BE2C (cell line): ENCODE results near the gene REV1.

Experiments used
- DNase-seq: peaks from one replicate; pipeline ENCODE4 v3.0.0-alpha.2; 2020
- H3K27me3 ChIP-seq: fragments of 250-450 bp; sonication (Bioruptor Pico); 2 replicates; pipeline ENCODE4 v1.5.1; 2020; ENCODE audit warnings: mild to moderate bottlenecking
- H3K36me3 ChIP-seq: fragments of 250-450 bp; sonication (Bioruptor Pico); 2 replicates; pipeline ENCODE4 v1.5.1; 2020; ENCODE audit warnings: mild to moderate bottlenecking
- H3K4me1 ChIP-seq: fragments of 250-450 bp; sonication (Bioruptor Pico); 2 replicates; pipeline ENCODE4 v1.5.1; 2020
- H3K4me3 ChIP-seq: 2 replicates; pipeline ENCODE4 v1.5.1; 2011; ENCODE audit warnings: low read depth, low read length
- H3K9me3 ChIP-seq: fragments of 250-450 bp; sonication (Bioruptor Pico); 2 replicates; pipeline ENCODE4 v1.5.1; 2020
- TF ChIP-seq, protein P1 (sequence below): IDR thresholded peaks from 2 replicates; pipeline ENCODE4 v1.5.1; 2012; ENCODE audit warnings: mild to moderate bottlenecking, low read depth, low read length

The REV1 gene

DNA sequence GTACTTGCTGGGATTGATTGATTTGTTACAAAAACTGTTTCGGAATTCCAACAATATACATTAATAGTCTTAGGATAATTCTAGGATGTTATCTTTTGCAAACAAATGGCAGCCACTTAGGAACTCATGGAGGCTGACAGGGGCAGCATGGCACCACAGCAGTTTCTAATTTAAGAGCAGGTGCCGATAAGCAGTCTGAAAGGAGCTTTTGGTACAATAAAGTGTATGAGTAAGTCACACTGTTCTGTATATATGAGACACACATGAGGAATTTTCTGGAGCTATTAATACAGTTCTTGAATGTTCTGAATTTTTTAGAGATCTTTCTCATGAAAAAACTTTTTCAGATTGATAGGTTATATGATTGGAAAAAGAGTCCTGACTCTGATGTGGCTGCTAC, 100.4 kb downstream of the REV1 start:
- H3K27me3 ChIP-seq = no peaks in the 10 kb centered on the region
- DNase-seq = no peak
- TF ChIP-seq, protein P1, sequence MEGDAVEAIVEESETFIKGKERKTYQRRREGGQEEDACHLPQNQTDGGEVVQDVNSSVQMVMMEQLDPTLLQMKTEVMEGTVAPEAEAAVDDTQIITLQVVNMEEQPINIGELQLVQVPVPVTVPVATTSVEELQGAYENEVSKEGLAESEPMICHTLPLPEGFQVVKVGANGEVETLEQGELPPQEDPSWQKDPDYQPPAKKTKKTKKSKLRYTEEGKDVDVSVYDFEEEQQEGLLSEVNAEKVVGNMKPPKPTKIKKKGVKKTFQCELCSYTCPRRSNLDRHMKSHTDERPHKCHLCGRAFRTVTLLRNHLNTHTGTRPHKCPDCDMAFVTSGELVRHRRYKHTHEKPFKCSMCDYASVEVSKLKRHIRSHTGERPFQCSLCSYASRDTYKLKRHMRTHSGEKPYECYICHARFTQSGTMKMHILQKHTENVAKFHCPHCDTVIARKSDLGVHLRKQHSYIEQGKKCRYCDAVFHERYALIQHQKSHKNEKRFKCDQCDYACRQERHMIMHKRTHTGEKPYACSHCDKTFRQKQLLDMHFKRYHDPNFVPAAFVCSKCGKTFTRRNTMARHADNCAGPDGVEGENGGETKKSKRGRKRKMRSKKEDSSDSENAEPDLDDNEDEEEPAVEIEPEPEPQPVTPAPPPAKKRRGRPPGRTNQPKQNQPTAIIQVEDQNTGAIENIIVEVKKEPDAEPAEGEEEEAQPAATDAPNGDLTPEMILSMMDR = no peak
- H3K9me3 ChIP-seq = no peaks in the 10 kb centered on the region
- H3K4me1 ChIP-seq = no peaks in the 10 kb centered on the region
- H3K4me3 ChIP-seq = no peak overlapping the region
- peaks cover 17% of the 10 kb centered on the region for H3K36me3 ChIP-seq

DNA sequence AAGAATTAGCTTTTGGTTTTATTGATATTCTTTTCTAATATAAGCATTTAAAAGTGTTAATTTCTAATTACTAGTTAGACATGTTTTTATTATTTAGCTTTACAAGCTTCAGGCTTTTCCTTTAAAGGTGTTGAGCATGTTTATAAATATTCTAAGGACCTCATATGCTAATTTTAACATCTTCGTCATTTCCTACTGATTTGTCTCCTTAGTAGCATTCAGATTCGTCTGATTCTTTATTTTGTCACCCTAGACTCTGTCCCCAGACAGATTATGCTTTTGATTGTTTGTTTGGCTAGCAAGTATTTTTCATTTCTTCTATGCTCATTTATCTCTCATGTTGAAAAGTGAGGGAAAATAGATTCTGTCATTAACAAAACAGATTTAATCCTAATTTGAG, 100.9 kb downstream of the REV1 start:
- no peak for DNase-seq
- H3K4me1 ChIP-seq = no peaks in the 10 kb centered on the region
- H3K4me3 ChIP-seq = no peak overlapping the region
- no peaks in the 10 kb centered on the region for H3K9me3 ChIP-seq
- peaks cover 13% of the 10 kb centered on the region for H3K36me3 ChIP-seq
- TF ChIP-seq, protein P1 = no peak
- no peaks in the 10 kb centered on the region for H3K27me3 ChIP-seq

DNA sequence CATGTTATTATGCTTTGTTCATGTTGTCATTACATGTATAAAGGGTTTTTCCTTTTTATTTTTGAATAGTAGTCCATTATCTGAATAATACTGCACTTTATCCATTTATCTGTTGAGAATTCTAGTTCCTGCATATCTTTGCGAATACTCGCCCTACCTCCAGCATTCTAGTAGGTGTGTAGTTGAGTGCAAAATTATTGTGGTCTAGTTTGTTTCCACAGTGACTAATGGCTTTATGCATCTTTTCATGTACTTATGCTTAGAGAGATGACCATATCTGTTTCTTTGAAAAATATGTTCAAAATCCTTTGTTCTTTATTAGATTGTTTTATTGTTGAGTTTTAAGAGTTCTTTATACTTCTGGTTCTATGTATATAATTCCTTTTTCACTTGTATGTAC, 103.8 kb downstream of the REV1 start:
- H3K36me3 ChIP-seq = peaks cover 8% of the 10 kb centered on the region
- no peak overlapping the region for H3K4me3 ChIP-seq
- no peaks in the 10 kb centered on the region for H3K27me3 ChIP-seq
- H3K4me1 ChIP-seq = no peaks in the 10 kb centered on the region
- H3K9me3 ChIP-seq = no peaks in the 10 kb centered on the region
- TF ChIP-seq, protein P1 = no peak
- no peak for DNase-seq

DNA sequence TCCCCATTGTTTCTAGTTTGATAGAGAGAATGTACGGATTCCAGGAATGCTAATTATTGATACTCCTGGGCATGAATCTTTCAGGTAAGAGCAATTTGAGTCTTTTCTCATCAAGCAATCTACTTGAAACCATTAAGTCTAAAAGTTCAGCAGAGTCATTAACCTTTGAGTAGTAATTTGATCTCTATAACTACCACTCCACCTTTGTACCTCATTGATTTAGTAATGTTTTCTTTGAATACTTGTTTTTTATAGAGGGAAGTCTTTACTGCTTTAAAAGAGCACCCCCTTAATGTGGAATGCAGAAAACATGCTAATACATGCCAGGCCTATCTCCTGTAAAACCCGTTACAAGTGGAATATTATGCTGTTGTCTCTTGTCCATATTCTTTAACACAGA, 107.7 kb downstream of the REV1 start:
- H3K36me3 ChIP-seq = peaks cover 5% of the 10 kb centered on the region
- TF ChIP-seq, protein P1 = no peak

DNA sequence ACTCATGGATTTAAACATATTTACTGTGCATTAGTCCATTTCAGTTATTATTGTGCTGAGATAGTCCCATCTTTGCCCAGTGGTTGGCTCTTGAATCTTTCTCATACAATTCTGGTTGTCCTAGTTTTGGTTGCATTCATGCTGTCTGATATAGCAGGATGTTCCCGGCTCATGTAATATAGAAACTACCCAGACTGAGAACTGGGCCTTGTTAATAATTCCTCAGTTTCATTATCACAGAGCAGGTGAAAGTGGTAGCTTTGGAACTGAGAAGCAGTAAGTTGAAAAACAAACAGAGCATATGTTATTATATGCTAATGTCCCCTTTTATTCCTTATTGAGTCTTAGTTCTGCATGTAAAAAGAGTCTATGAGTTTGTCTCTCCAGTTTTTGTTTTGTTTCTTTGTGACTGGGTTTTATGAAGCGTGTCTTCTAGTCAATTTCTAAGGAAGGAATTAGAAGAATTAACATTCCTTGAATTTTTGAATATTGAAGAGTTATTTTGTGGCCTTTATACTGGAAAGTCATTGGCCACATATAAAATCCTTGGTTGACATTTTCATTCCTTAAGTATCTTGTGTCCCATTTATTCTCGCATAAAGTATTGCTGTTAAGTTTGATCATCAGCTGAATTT, 109.3 kb downstream of the REV1 start:
- H3K36me3 ChIP-seq = peaks cover 6% of the 10 kb centered on the region
- no peak overlapping the region for H3K4me3 ChIP-seq
- H3K27me3 ChIP-seq = no peaks in the 10 kb centered on the region
- H3K4me1 ChIP-seq = no peaks in the 10 kb centered on the region
- H3K9me3 ChIP-seq = no peaks in the 10 kb centered on the region
- TF ChIP-seq, protein P1 = no peak
- DNase-seq = no peak

More for the DNA sequence above, 107.7 kb downstream of the REV1 start:
- DNase-seq = no peak
- Histone ChIP-seq H3K4me1 (no peaks in the 10 kb centered on the region), H3K4me3 (no peak overlapping the region), H3K9me3 (no peaks in the 10 kb centered on the region), H3K27me3 (no peaks in the 10 kb centered on the region)

DNA sequence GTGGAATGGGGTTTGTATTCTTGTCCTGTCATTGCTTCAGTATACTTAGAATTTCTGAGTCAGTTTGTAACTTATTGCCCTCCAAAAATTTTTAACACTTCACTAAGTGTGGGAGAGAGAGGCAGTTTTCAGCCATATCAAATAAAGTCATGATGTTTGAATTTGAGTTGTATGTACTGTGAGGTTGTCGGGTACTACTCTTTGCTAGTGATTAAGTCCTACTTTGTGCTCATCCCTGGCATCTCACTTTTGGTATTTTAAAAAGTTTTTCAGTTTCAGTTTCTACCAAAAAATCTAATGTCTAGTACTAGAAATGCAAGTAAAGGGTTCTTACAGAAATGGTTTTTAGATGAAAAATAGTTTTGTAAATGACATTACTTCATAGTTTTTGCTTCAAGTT, 111.9 kb downstream of the REV1 start:
- no peaks in the 10 kb centered on the region for H3K9me3 ChIP-seq
- no peak overlapping the region for H3K4me3 ChIP-seq
- DNase-seq = no peak
- H3K27me3 ChIP-seq = no peaks in the 10 kb centered on the region
- no peaks in the 10 kb centered on the region for H3K4me1 ChIP-seq
- H3K36me3 ChIP-seq = peaks cover 5% of the 10 kb centered on the region
- TF ChIP-seq, protein P1 = no peak
